ENCODE results near the gene SRSF6. TPM values are rescaled to one million over a fixed set of nuclear protein-coding genes. Genes with fewer than 3 reads are reported as not detected.

The SRSF6 gene
- total RNA-seq, 1 donor from 2014 or later: 86.1 TPM

GRCh38 chr20:43426172-43426571, 31.5 kb upstream of the SRSF6 start:
- TF ChIP-seq EZH2 (IDR thresholded peaks at IDR 0.05): no peak
- TF ChIP-seq EZH2phosphoT487 (IDR thresholded peaks at IDR 0.05): no peak
- TF ChIP-seq CTCF (IDR thresholded peaks at IDR 0.05): no peak
- H3K36me3 ChIP-seq: no peaks in the 10 kb centered on the region
- no peak overlapping the region for H3K27ac Mint-ChIP-seq
- peaks cover 2% of the 10 kb centered on the region for H3K9me3 Mint-ChIP-seq
- H3K9ac ChIP-seq: no peak overlapping the region
- peaks cover 14% of the 10 kb centered on the region for H3K4me1 Mint-ChIP-seq
- H3K4me3 ChIP-seq: no peak overlapping the region
- no peaks in the 10 kb centered on the region for H3K79me2 ChIP-seq (ENCODE audit: low read depth)
- peaks cover 2% of the 10 kb centered on the region for H3K27me3 Mint-ChIP-seq (ENCODE audit: insufficient read depth, low read depth)
- H2AFZ ChIP-seq (replicated peaks): no peak overlapping the region
- no peak overlapping the region for H3K4me3 Mint-ChIP-seq
- H3K36me3 Mint-ChIP-seq: no peaks in the 10 kb centered on the region
- H3K4me2 ChIP-seq: no peak overlapping the region
- H3K9me3 ChIP-seq (ENCODE audit: low read depth): no peaks in the 10 kb centered on the region
- H3K27me3 ChIP-seq: no peaks in the 10 kb centered on the region
- H4K20me1 ChIP-seq (ENCODE audit: low read depth): no peaks in the 10 kb centered on the region
- no peak overlapping the region for H3K27ac ChIP-seq
- no peaks in the 10 kb centered on the region for H3K4me1 ChIP-seq
- no peaks in the 10 kb centered on the region for H3F3A ChIP-seq (ENCODE audit: low read depth)
- DNase-seq (ENCODE audit: low spot score): no peak

- no peaks in the 10 kb centered on the region for H3F3A ChIP-seq (ENCODE audit: low read depth)
- H3K9me3 ChIP-seq (ENCODE audit: low read depth): no peaks in the 10 kb centered on the region
- H3K79me2 ChIP-seq (ENCODE audit: low read depth): no peaks in the 10 kb centered on the region
- no peak overlapping the region for H2AFZ ChIP-seq (replicated peaks)
- H3K27me3 ChIP-seq: no peaks in the 10 kb centered on the region
- H3K36me3 ChIP-seq: no peaks in the 10 kb centered on the region
- peak; percentile 43 for DNase-seq (ENCODE audit: low spot score)
- peak overlapping the region; percentile 25 for H3K27ac Mint-ChIP-seq
- no peaks in the 10 kb centered on the region for H3K4me1 ChIP-seq
- H3K27ac ChIP-seq: no peak overlapping the region
- no peaks in the 10 kb centered on the region for H4K20me1 ChIP-seq (ENCODE audit: low read depth)
- H3K27me3 Mint-ChIP-seq (ENCODE audit: insufficient read depth, low read depth): peaks cover 2% of the 10 kb centered on the region
- no peak overlapping the region for H3K4me3 ChIP-seq
- H3K36me3 Mint-ChIP-seq: no peaks in the 10 kb centered on the region
- H3K9ac ChIP-seq: no peak overlapping the region
- H3K4me2 ChIP-seq: no peak overlapping the region
- TF ChIP-seq EZH2 (IDR thresholded peaks at IDR 0.05) (no peak), CTCF (IDR thresholded peaks at IDR 0.05) (no peak), EZH2phosphoT487 (IDR thresholded peaks at IDR 0.05) (no peak)
- H3K9me3 Mint-ChIP-seq: no peaks in the 10 kb centered on the region
- H3K4me1 Mint-ChIP-seq: peaks cover 14% of the 10 kb centered on the region
- H3K4me3 Mint-ChIP-seq: no peak overlapping the region
Measured at GRCh38 chr20:43430265-43431133, 27.2 kb upstream of the SRSF6 start.

- Histone ChIP-seq H3K4me1 (no peaks in the 10 kb centered on the region), H3K27me3 (no peaks in the 10 kb centered on the region), H3F3A (ENCODE audit: low read depth) (no peaks in the 10 kb centered on the region), H3K79me2 (ENCODE audit: low read depth) (no peaks in the 10 kb centered on the region), H3K4me3 (no peak overlapping the region), H3K9ac (no peak overlapping the region), H3K4me2 (no peak overlapping the region), H3K9me3 (ENCODE audit: low read depth) (no peaks in the 10 kb centered on the region), H3K27ac (no peak overlapping the region), H4K20me1 (ENCODE audit: low read depth) (no peaks in the 10 kb centered on the region), H3K36me3 (no peaks in the 10 kb centered on the region), H2AFZ (replicated peaks) (no peak overlapping the region)
- DNase-seq (ENCODE audit: low spot score): no peak
- H3K27me3 Mint-ChIP-seq (ENCODE audit: insufficient read depth, low read depth): peaks cover 2% of the 10 kb centered on the region
- H3K4me1 Mint-ChIP-seq: peaks cover 14% of the 10 kb centered on the region
- H3K9me3 Mint-ChIP-seq: no peaks in the 10 kb centered on the region
- TF ChIP-seq CTCF (IDR thresholded peaks at IDR 0.05) (no peak), EZH2 (IDR thresholded peaks at IDR 0.05) (no peak), EZH2phosphoT487 (IDR thresholded peaks at IDR 0.05) (no peak)
- no peak overlapping the region for H3K27ac Mint-ChIP-seq
- H3K4me3 Mint-ChIP-seq: no peak overlapping the region
- no peaks in the 10 kb centered on the region for H3K36me3 Mint-ChIP-seq
Measured at GRCh38 chr20:43431134-43431519, 26.6 kb upstream of the SRSF6 start.
